ENCODE results near the gene NDUFB2.

GRCh38 chr7:140696024-140696679 is 356 bp upstream of the NDUFB2 start:
- TF ChIP-seq CTCF (IDR thresholded peaks at IDR 0.05) (no peak), POLR2A (IDR thresholded peaks at IDR 0.05) (no peak)
